K562 (cell line): ENCODE data around the gene CARM1. TPM values are rescaled to one million over a fixed set of nuclear protein-coding genes. Genes with fewer than 3 reads are reported as not detected.

Experiments used
- ARID1B ChIP-seq: fragments of 450-650 bp; IDR thresholded peaks from 2 replicates; pipeline ENCODE4 v1.6.1; 2016; ENCODE audit warnings: antibody characterized with exemption, mild to moderate bottlenecking, inconsistent platforms
- CBFA2T2 ChIP-seq: fragments of 450-650 bp; conservative IDR thresholded peaks from 2 replicates; pipeline ENCODE4 v1.6.1; 2017; ENCODE audit warnings: mild to moderate bottlenecking
- CXXC5 ChIP-seq: fragments of 250-450 bp; sonication (Bioruptor Pico); IDR thresholded peaks from 2 replicates; pipeline ENCODE4 v1.8.0; 2022; ENCODE audit warnings: inconsistent platforms, mild to moderate bottlenecking, moderate library complexity
- EGR1 ChIP-seq: fragments of 450-650 bp; conservative IDR thresholded peaks from 2 replicates; pipeline ENCODE4 v1.6.1; 2017; ENCODE audit warnings: mild to moderate bottlenecking
- GTF2A2 ChIP-seq: IDR thresholded peaks from 2 replicates; pipeline ENCODE4 v1.6.1; 2016; ENCODE audit warnings: mild to moderate bottlenecking, missing genetic modification characterization, missing compliant biosample characterization
- HLTF ChIP-seq: fragments of 450-650 bp; IDR thresholded peaks from 2 replicates; pipeline ENCODE4 v1.6.1; 2016
- HMG20A ChIP-seq: fragments of 450-650 bp; formaldehyde crosslinking; conservative IDR thresholded peaks from 2 replicates; pipeline ENCODE4 v1.4.0; 2020; ENCODE audit warnings: mild to moderate bottlenecking, mixed read lengths
- KLF16 ChIP-seq: IDR thresholded peaks from 2 replicates; pipeline ENCODE4 v1.6.1; 2016; ENCODE audit warnings: antibody characterized with exemption
- L3MBTL2 ChIP-seq: fragments of 450-650 bp; IDR thresholded peaks from 2 replicates; pipeline ENCODE4 v1.6.1; 2016; ENCODE audit warnings: mild to moderate bottlenecking, moderate library complexity
- MBD2 ChIP-seq: sonication (generic); IDR thresholded peaks from 2 replicates; pipeline ENCODE4 v1.6.1; 2016; ENCODE audit warnings: low read depth, borderline replicate concordance
- MIER1 ChIP-seq: fragments of 450-650 bp; IDR thresholded peaks from 2 replicates; pipeline ENCODE4 v1.6.1; 2016; ENCODE audit warnings: antibody characterized with exemption, mild to moderate bottlenecking, low read depth
- NCOA1 ChIP-seq: fragments of 450-650 bp; IDR thresholded peaks from 2 replicates; pipeline ENCODE4 v1.6.1; 2016; ENCODE audit warnings: low read depth
- NR2C1 ChIP-seq, 2 experiments: fragments of 450-650 bp; IDR thresholded peaks; 2 replicates each; pipeline ENCODE4 v1.6.1; 2017; ENCODE audit warnings: mild to moderate bottlenecking in 2 of 2, antibody characterized with exemption in 1 of 2, inconsistent platforms in 1 of 2, missing compliant biosample characterization in 1 of 2, missing genetic modification characterization in 1 of 2
- PHF8 ChIP-seq: fragments of 200-600 bp; sonication (generic); IDR thresholded peaks from 2 replicates; pipeline ENCODE4 v1.6.1; 2012; ENCODE audit warnings: mixed run types, mild to moderate bottlenecking, inconsistent platforms, low read length, moderate library complexity, borderline replicate concordance
- RBBP5 ChIP-seq: fragments of 200-600 bp; sonication (generic); IDR thresholded peaks from 2 replicates; pipeline ENCODE4 v1.6.1; 2012; ENCODE audit warnings: borderline replicate concordance, mild to moderate bottlenecking, low read length, control low read depth, inconsistent platforms; ENCODE audit not compliant: insufficient read depth, poor library complexity, severe bottlenecking
- SLC30A9 ChIP-seq: fragments of 250-450 bp; sonication (Bioruptor Pico); IDR thresholded peaks from 2 replicates; pipeline ENCODE4 v1.8.0; 2022; ENCODE audit warnings: mild to moderate bottlenecking, moderate library complexity
- SMAD4 ChIP-seq: fragments of 250-450 bp; sonication (Bioruptor Pico); conservative IDR thresholded peaks from 2 replicates; pipeline ENCODE4 v1.8.0; 2021; ENCODE audit warnings: inconsistent platforms, mild to moderate bottlenecking, moderate library complexity
- SMARCA4 ChIP-seq: fragments of 450-650 bp; IDR thresholded peaks from 2 replicates; pipeline ENCODE4 v1.6.1; 2016
- SMARCE1 ChIP-seq: fragments of 450-650 bp; IDR thresholded peaks from 2 replicates; pipeline ENCODE4 v1.7.1; 2016; ENCODE audit warnings: mild to moderate bottlenecking
- SOX6 ChIP-seq: fragments of 450-650 bp; IDR thresholded peaks from 2 replicates; pipeline ENCODE4 v1.6.1; 2014; ENCODE audit warnings: mild to moderate bottlenecking
- STAG1 ChIP-seq: sonication (generic); formaldehyde crosslinking; IDR thresholded peaks from 2 replicates; pipeline ENCODE4 v1.5.0; 2020; ENCODE audit warnings: missing genetic modification reagents, borderline replicate concordance
- TBL1XR1 ChIP-seq, 2 experiments: IDR thresholded peaks; 2 replicates each; pipeline ENCODE4 v1.6.1; 2012; ENCODE audit warnings: improper control_type of control experiment in 2 of 2, low read length in 2 of 2, mild to moderate bottlenecking in 1 of 2
- TCF3 ChIP-seq: sonication (generic); formaldehyde crosslinking; IDR thresholded peaks from 2 replicates; pipeline ENCODE4 v1.4.0; 2020; ENCODE audit warnings: mild to moderate bottlenecking, missing genetic modification reagents
- TGIF2 ChIP-seq: sonication (generic); formaldehyde crosslinking; IDR thresholded peaks from 2 replicates; pipeline ENCODE4 v1.8.1; 2022; ENCODE audit warnings: mild to moderate bottlenecking, missing genetic modification reagents, moderate library complexity
- TOE1 ChIP-seq, 2 experiments: fragments of 450-650 bp in 1 of 2; sonication (generic) in 1 of 2; formaldehyde crosslinking in 1 of 2; IDR thresholded peaks; 2 replicates each; pipeline versions ENCODE4 v1.7.1 to v1.8.0; 2016 to 2022; ENCODE audit warnings: borderline replicate concordance in 2 of 2, mild to moderate bottlenecking in 2 of 2, antibody characterized with exemption in 1 of 2, inconsistent platforms in 1 of 2, low read depth in 1 of 2, missing genetic modification reagents in 1 of 2, moderate library complexity in 1 of 2
- ZKSCAN8 ChIP-seq: fragments of 200-800 bp; sonication (Bioruptor generic); IDR thresholded peaks from 2 replicates; pipeline ENCODE4 v1.6.1; 2016; ENCODE audit warnings: missing genetic modification characterization, missing compliant biosample characterization
- ZNF354B ChIP-seq: fragments of 250-450 bp; sonication (Bioruptor Pico); IDR thresholded peaks from 2 replicates; pipeline ENCODE4 v1.4.0; 2020
- polyA plus RNA-seq, 8 experiments: library from polyadenylated mRNA; depleted of rRNA in 4 of 8; stranded (reverse) in 5 of 8; unstranded in 3 of 8; fragments of >200 nt; fragmentation: Nextera tagmentation in 2 of 8; fragmentation: Illumina TruSeq in 1 of 8; extraction: Ambion mirVana in 2 of 8; extraction: Trizol in 1 of 8; gene quantifications; 2 replicates each; pipeline versions ENCODE4 v1.2.1 to v1.2.3, GENCODE V29; 2011 to 2014; ENCODE audit warnings: inconsistent platforms in 1 of 8, missing spikeins in 1 of 8
- total RNA-seq, 7 experiments: library from RNA; depleted of rRNA in 6 of 7; stranded (reverse); fragments of >200 nt in 6 of 7; fragmentation: Illumina TruSeq in 2 of 7; extraction: Trizol in 2 of 7; gene quantifications; 2 replicates each; pipeline versions ENCODE4 v1.2.1 to v1.2.3, GENCODE V29; 2011 to 2021; ENCODE audit warnings: low replicate concordance in 1 of 7
- TF ChIP-seq, protein P1 (sequence below): fragments of 450-650 bp; IDR thresholded peaks from 2 replicates; pipeline ENCODE4 v1.7.0; 2016; ENCODE audit warnings: borderline replicate concordance
- TF ChIP-seq, protein P2 (sequence below): fragments of 450-650 bp; formaldehyde crosslinking; IDR thresholded peaks from 2 replicates; pipeline ENCODE4 v1.4.0; 2022; ENCODE audit warnings: missing genetic modification characterization

The CARM1 gene
- total and polyA plus RNA-seq, 9 of the 15 experiments (the other 6 are each of a cell fraction or from before 2014, with no cell fraction given) = 0.36 to 86.0 (median 29.7) TPM

DNA sequence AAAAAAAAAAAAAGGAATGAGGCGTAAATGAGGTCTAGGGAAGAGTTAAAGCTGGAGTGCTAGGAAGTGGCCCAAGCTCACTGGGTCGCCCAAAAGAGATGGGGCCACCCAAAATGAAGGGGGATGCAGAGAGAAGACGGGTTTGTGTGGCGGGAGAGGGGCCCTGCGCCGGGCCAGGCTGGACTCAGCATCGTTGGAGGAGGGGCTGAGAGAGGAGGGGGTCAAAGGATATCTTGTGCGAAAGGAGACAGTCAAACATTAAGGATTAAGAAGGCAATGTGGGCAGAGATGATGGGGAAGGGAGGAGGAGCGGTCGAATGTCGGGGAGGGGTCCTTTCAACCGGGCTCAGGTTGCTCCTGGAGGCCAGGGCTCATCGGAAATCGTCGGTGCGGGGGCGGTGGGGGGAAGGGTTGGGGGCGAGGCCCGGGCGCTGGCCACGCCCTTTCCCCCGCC is 825 bp upstream of the CARM1 start (continued):
- TF ChIP-seq SMAD4 = peak; percentile 23; the same call in 1 of the 2 replicates
- TF ChIP-seq NR2C1 (IDR thresholded peaks at IDR 0.05) = peak; percentile 51; the same call in 1 of the 2 replicates
- peak; percentile 52; the same call in 1 of the 2 replicates for TF ChIP-seq NR2C1 (tag; IDR thresholded peaks at IDR 0.05)
- TF ChIP-seq L3MBTL2 = no peak
- 0 out of 2 replicates have a peak, but pooled peaks have one; percentile 20 for TF ChIP-seq KLF16
- TF ChIP-seq STAG1 (CRISPR knock-in tag) = no peak
- peak; percentile 68 for TF ChIP-seq TCF3
- no peak for TF ChIP-seq TGIF2
- no peak for TF ChIP-seq CXXC5 (CRISPR knock-in tag)
- TF ChIP-seq HLTF = peak; percentile 51; the same call in 1 of the 2 replicates
- no peak for TF ChIP-seq ZNF354B (CRISPR knock-in tag)
- peak; percentile 17; the same call in 1 of the 2 replicates for TF ChIP-seq NCOA1
- TF ChIP-seq EGR1 = peak; percentile 99
- TF ChIP-seq, protein P1, sequence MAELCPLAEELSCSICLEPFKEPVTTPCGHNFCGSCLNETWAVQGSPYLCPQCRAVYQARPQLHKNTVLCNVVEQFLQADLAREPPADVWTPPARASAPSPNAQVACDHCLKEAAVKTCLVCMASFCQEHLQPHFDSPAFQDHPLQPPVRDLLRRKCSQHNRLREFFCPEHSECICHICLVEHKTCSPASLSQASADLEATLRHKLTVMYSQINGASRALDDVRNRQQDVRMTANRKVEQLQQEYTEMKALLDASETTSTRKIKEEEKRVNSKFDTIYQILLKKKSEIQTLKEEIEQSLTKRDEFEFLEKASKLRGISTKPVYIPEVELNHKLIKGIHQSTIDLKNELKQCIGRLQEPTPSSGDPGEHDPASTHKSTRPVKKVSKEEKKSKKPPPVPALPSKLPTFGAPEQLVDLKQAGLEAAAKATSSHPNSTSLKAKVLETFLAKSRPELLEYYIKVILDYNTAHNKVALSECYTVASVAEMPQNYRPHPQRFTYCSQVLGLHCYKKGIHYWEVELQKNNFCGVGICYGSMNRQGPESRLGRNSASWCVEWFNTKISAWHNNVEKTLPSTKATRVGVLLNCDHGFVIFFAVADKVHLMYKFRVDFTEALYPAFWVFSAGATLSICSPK = 0 out of 2 replicates have a peak, but pooled peaks have one; percentile 42
- no peak for TF ChIP-seq MBD2
- no peak for TF ChIP-seq HMG20A (CRISPR knock-in tag)
- peak; percentile 80 for TF ChIP-seq ARID1B
- TF ChIP-seq SMARCA4 = peak; percentile 79
- peak; percentile 51; the same call in 1 of the 2 replicates for TF ChIP-seq TOE1 (IDR thresholded peaks at IDR 0.05; ENCODE audit: borderline replicate concordance)
- no peak for TF ChIP-seq TOE1 (CRISPR knock-in tag; IDR thresholded peaks at IDR 0.05; ENCODE audit: borderline replicate concordance, low read depth)
- peak; percentile 74 for TF ChIP-seq CBFA2T2
- TF ChIP-seq MIER1 = 0 out of 2 replicates have a peak, but pooled peaks have one; percentile 49
- peak; percentile 53; the same call in 1 of the 2 replicates for TF ChIP-seq PHF8
- TF ChIP-seq SLC30A9 (CRISPR knock-in tag) = no peak
- 0 out of 4 replicates have a peak, but pooled peaks of 1 of the 2 experiments have one; percentile 23 for TF ChIP-seq TBL1XR1 (IDR thresholded peaks at IDR 0.05; ENCODE audit: low read length in 2 of 2)
- no peak for TF ChIP-seq SOX6
- peak; percentile 12 for TF ChIP-seq RBBP5
- no peak for TF ChIP-seq GTF2A2 (tag)
- TF ChIP-seq SMARCE1 = peak; percentile 82
- no peak for TF ChIP-seq ZKSCAN8 (CRISPR knock-in tag)
- TF ChIP-seq, protein P2, sequence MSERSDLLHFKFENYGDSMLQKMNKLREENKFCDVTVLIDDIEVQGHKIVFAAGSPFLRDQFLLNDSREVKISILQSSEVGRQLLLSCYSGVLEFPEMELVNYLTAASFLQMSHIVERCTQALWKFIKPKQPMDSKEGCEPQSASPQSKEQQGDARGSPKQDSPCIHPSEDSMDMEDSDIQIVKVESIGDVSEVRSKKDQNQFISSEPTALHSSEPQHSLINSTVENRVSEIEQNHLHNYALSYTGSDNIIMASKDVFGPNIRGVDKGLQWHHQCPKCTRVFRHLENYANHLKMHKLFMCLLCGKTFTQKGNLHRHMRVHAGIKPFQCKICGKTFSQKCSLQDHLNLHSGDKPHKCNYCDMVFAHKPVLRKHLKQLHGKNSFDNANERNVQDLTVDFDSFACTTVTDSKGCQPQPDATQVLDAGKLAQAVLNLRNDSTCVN (CRISPR knock-in tag) = 0 out of 2 replicates have a peak, but pooled peaks have one; percentile 67
